Colonic mucosa (tissue), 4 donors: ENCODE measurements around the gene ACER3. TPM values are rescaled to one million over a fixed set of nuclear protein-coding genes. Genes with fewer than 3 reads are reported as not detected.

ENCODE experiments used
- DNase-seq: peaks from one replicate; pipeline ENCODE4 v3.0.0-alpha.2; 2020
- H3K27ac ChIP-seq: fragments of 200-600 bp; one replicate; pipeline ENCODE4 v1.8.0; 2021
- H3K27me3 ChIP-seq: fragments of 200-600 bp; one replicate; pipeline ENCODE4 v1.8.0; 2021
- H3K36me3 ChIP-seq: fragments of 200-600 bp; one replicate; pipeline ENCODE4 v1.8.0; 2021
- H3K4me1 ChIP-seq: fragments of 200-600 bp; one replicate; pipeline ENCODE4 v1.8.0; 2021; ENCODE audit warnings: mild to moderate bottlenecking
- H3K4me3 ChIP-seq: fragments of 200-600 bp; one replicate; pipeline ENCODE4 v1.8.0; 2021
- H3K9ac ChIP-seq, 2 donors: one replicate each; pipeline ENCODE4 v1.7.0; 2013; ENCODE audit warnings: control low read depth in 2 of 2, low read depth in 2 of 2, low read length in 2 of 2
- H3K9me3 ChIP-seq: fragments of 200-600 bp; one replicate; pipeline ENCODE4 v1.8.0; 2021
- CTCF ChIP-seq: fragments of 200-600 bp; IDR thresholded peaks from one replicate; pipeline ENCODE4 v1.8.0; 2022; ENCODE audit warnings: antibody characterized with exemption, mild to moderate bottlenecking
- intact Hi-C: fragments of 100-400 bp; cut with DNase I; formaldehyde crosslinking; loops from one replicate; pipeline ENCODE4 v1.14.1; 2022
- total RNA-seq, 2 donors: library from RNA; stranded (reverse); fragmentation: NEBNext Ultra II Directional in 1 of 2; extraction: Animal tissue kit (Norgen Biotek cat#: 25700) in 1 of 2; gene quantifications; one replicate each; pipeline ENCODE4 v1.2.1, GENCODE V29; 2021
- donor health status: healthy.
- donor health status: DM: no; HTN: no; CAD: no.
- donor health status: DM: no; HTN: no; CAD: no.

The ACER3 gene
- total RNA-seq, 2 donors from 2014 or later = 25.0 to 36.4 TPM

GRCh38 chr11:77063407-77063806 is 202.7 kb downstream of the ACER3 start:
- H3K4me3 ChIP-seq = no peak overlapping the region
- no peaks in the 10 kb centered on the region for H3K27me3 ChIP-seq
- peak overlapping the region in 1 of 2 donors; percentile 77 for H3K9ac ChIP-seq
- intact Hi-C loops = no loop called here
- H3K9me3 ChIP-seq = no peaks in the 10 kb centered on the region
- no peaks in the 10 kb centered on the region for H3K36me3 ChIP-seq
- peak; percentile 50 for DNase-seq
- H3K4me1 ChIP-seq = peaks cover 12% of the 10 kb centered on the region
- H3K27ac ChIP-seq = peak overlapping the region; percentile 69
- no peak for TF ChIP-seq CTCF

- peak overlapping the region in 1 of 2 donors; percentile 77 for H3K9ac ChIP-seq
- no peaks in the 10 kb centered on the region for H3K36me3 ChIP-seq
- H3K9me3 ChIP-seq = no peaks in the 10 kb centered on the region
- no peak overlapping the region for H3K4me3 ChIP-seq
- DNase-seq = no peak
- H3K27me3 ChIP-seq = no peaks in the 10 kb centered on the region
- no peak for TF ChIP-seq CTCF
- peak overlapping the region; percentile 69 for H3K27ac ChIP-seq
- intact Hi-C loops = no loop called here
- H3K4me1 ChIP-seq = peaks cover 12% of the 10 kb centered on the region
These were observed 203.1 kb downstream of the ACER3 start for GRCh38 chr11:77063861-77064260.

GRCh38 chr11:77064648-77065217 is 204.0 kb downstream of the ACER3 start:
- Histone ChIP-seq H3K36me3 (no peaks in the 10 kb centered on the region), H3K27ac (no peak overlapping the region), H3K4me3 (no peak overlapping the region), H3K9me3 (no peaks in the 10 kb centered on the region), H3K27me3 (no peaks in the 10 kb centered on the region), H3K9ac (peak overlapping the region in 1 of 2 donors; percentile 89), H3K4me1 (peaks cover 15% of the 10 kb centered on the region)
- no peak for DNase-seq
- TF ChIP-seq CTCF = no peak
- intact Hi-C loops = no loop called here

GRCh38 chr11:77065878-77066228 is 205.1 kb downstream of the ACER3 start:
- peak; percentile 74 for DNase-seq
- no peak for TF ChIP-seq CTCF
- Histone ChIP-seq H3K9ac (peak overlapping the region; percentile 89 to 90), H3K27ac (peak overlapping the region; percentile 86), H3K36me3 (no peaks in the 10 kb centered on the region), H3K4me3 (peak overlapping the region; percentile 53), H3K27me3 (no peaks in the 10 kb centered on the region), H3K4me1 (peaks cover 19% of the 10 kb centered on the region), H3K9me3 (no peaks in the 10 kb centered on the region)
- intact Hi-C loops = no loop called here

GRCh38 chr11:77066229-77067042 is 205.7 kb downstream of the ACER3 start, which contains the start of gene CAPN5:
TSS of gene CAPN5 (plus strand) at chr11:77066971. CDS start at chr11:77084887, 17,916 bp downstream.
- H3K4me3 ChIP-seq = peak within 1 kb of the TSS; percentile 53
- intact Hi-C loops = no loop called here
- H3K36me3 ChIP-seq = no peaks in the 10 kb centered on the region
- no peaks in the 10 kb centered on the region for H3K27me3 ChIP-seq
- no peaks in the 10 kb centered on the region for H3K9me3 ChIP-seq
- TF ChIP-seq CTCF = no peak
- peaks cover 25% of the 10 kb centered on the region for H3K4me1 ChIP-seq
- H3K9ac ChIP-seq = peak within 1 kb of the TSS; percentile 89 to 90
- peak; percentile 94 for DNase-seq
- peak within 1 kb of the TSS; percentile 86 for H3K27ac ChIP-seq
